ENCODE data around the gene TULP4.
"Not testable (repeated sequence)": the region's sequence is repeated elsewhere in the genome, so short reads cannot be mapped to it uniquely, and the experiment has no call there.

The TULP4 gene

DNA sequence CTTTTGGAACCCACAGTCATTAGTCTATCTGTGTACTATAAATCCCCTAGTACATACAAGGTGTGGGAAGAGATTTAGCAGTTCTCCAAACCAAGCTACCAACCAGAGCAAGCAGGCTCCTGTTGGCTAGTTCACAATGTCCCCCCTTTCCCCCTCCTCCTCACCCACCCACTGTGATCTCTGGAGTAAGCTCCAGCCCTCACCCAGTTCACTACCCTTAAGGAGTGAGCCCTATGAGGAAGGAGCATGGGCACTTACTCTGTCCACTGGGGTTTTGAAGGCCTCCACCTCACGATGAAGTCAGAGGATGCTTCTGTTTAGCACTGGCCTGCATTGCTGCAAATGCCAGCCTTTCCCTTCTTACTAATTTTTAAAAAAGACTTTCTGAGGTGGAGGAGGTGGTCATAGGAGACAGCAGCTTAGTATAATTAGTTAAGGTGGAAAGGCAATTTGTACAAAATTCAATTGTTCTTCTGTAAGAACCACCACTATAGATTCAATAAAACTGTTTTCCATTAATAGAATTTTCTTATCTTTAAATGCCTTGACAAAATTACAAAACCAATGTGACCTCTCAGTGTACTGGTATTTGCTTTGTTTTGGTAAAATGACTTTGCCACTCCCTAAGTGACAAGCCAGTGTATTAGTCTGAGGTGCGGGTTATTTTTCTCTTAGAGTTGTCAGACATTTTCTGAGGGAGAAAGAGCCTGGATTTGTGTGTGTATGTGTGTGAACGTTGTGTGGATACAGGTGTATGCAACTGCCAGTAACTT, 86.2 kb downstream of the TULP4 start:
- DNase-seq, result no peak

DNA sequence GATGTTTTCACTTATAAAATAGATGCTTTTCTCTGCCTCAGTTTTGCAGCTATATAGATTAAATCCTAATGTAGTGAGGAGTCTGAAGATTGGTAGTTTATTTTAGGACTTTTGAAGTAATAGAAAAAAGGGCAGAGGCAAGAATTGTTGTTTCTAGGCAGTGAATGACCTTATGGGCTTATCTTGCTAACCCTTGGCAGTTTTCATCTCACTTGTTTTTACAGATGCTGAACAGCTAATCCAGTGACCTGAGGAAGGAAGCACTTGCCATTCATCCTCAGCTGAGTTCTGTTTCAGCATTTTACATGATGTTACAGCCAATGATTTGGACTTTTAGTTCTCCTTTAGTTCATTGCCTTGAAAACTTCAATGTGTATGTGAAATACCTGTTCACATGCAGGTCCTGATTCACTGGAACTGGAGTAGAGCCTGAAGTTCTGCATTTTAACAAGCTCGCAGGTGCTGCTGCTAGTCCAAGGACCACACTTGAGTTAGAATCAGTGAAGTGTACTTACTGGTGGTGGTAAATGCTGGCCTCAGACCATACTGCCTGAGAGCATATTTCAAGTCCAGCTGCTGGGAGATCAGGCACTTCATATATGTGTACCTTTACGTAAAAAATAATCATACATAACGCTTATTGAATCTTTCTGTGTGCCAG, 86.9 kb downstream of the TULP4 start:
- DNase-seq, result no peak

DNA sequence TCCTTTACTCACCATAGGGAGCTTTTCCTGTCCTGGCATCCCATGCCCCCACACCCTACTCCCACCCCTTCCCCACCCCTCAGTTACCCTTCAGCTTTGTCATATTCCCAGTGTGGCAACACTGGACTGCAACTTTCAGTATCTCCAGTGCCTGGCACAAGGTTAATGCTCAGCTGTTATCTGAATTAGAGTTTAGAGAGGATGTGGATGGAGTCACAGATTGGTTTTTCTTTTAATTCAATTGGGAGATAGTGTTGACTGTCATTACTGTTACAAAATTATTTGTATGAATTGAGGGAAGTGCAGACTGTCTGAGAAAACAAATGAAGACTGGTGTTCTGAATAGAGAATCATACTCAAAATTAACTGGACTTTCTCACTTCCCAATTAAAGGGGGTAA, 89.9 kb downstream of the TULP4 start:
- no peak for DNase-seq

DNA sequence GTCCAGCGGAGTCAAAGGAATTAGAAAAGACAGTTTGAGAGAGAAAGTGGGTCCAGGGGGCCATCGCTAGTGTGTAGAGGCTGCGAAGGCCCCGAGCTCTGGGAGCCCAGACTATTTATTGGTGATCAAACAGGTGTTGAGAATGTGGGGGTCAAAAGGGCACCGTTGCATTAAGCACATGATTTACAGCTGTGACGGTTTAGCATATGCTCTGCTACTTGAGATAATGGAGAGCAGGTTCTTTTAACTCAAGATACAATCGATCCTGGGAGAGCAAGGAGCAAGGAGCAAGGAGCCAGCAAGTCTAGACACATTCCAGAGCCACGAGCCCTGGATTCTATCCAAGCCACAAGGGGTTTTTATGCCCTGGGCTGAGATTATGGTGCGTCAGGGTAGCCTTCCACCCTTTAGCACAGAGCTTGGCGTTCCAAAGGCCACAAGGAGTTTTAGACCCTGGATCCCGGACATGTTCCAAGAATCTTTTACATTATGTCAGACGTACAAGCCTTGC, 93.1 kb downstream of the TULP4 start:
- DNase-seq, result not testable (repeated sequence)

DNA sequence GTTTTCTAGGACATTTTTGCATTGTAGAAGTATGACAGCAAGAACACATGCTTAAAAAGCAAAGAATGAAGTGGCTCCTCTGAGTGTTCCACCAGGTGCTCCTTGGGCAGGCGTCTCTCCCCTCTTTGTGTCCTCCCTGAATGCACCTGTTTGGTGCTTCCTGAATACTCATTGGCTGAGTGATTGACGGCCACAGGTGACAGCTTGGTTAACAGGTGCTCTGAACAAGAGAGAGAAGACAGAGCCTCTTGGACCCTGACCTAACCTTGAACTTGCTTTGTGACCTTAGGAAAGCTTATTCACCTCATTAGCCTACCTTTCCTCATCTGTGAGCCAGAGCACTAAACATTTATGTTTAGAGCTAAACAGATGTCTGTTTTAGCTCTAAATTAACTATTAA, 93.7 kb downstream of the TULP4 start:
- DNase-seq, result no peak

DNA sequence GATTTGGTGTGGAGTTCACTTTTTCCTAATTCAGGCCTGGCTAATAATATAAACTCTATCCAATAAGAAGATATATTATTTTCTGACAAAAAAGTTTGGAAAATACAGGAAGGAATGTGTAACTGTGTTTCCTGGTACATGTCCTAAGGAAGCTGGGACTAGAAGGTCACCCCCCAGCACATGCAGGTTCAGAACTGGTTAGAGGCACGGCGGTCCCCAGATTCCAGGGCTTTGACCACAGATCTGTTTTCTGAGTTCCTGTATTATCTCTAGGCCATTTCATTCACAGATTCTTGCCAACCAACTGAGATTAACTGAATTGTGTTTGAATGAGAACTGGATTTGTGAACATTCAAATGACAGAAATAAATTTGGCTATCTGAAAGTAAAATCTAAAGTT, 94.5 kb downstream of the TULP4 start:
- no peak for DNase-seq

DNA sequence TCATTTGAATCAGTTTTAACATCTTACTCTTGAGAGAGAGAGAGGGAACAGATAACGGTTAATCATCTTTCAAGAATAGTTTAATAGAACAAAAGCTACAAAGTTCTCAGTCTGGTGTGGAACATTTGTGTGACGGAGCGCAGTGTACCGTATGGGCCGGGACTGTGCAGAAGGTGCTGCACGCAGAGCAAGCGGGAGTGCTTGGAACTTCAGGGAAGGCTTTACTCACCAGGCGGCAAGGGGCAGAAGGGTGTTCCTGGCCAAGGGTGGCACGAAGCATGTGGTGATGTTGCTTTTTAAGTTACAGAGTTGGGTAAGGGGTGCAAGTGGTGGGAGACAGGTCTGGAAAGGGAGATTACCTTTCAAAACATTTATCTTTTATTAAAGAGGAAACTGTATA, 95.7 kb downstream of the TULP4 start:
- no peak for DNase-seq

DNA sequence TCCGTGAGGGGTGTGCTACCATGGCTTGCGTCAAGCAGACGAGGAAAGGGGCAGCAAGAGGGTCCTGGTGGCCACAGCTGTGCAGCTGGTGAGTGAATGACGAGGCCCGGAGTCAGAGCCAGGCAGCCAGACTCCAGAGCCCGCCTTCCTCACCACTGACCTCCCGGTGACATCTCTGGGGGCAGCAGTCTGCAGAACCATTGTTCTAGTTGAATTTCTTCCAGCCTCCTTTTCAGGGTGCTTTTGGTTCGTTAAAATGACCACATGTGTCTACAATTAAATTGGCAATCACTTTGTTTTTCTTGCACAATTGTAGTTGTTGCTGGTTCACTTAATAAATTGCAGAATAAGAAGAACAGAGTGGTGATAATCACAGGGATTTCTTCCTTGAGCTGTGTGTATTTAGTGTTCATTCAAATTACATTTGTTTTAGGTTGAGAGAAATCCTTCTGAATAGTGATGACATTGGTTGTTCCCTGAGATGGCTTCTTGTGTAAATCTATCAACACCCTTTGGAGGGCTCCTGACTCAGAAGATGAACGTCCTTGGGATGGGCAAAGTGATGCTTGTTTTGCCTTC, 96.4 kb downstream of the TULP4 start:
- DNase-seq, result no peak

DNA sequence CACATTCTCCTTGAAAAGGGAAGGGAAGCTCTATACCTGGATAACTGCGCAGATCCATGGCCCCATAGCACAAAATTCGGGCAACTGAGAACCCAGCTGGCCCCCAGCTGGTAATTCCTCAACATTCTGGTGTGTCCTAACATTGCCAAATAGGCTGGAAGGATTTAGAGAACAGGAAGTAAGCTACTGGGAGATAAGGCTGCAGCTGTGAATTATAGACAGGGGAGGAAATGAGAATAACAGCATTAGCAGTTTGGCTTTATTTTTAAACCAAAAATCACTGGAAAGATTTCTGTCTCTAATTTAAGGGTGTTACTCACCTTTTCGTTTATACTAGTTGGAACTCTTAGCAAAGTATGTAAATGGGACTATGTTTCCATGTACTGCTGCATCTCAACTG, 97.2 kb downstream of the TULP4 start:
- DNase-seq, result no peak

DNA sequence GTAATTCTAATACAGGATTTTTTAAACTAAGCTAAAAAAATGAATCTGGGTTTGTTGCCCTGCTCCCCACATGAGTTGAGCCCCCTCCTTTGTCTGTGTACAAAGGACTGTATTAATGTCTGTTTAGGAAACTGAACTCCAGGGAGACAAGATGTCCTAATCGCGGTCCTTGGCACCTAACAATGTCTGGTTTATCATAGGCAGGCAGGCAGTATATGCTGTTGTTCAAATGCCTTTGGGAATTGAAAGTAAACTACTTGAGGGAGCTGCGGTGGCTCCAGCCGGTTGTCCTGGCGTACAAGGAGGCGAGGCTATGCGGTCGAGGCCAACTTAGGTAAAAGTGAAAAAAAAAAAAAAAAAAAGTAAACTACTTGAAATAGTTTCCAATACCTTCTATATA, 98.5 kb downstream of the TULP4 start:
- DNase-seq, result no peak

DNA sequence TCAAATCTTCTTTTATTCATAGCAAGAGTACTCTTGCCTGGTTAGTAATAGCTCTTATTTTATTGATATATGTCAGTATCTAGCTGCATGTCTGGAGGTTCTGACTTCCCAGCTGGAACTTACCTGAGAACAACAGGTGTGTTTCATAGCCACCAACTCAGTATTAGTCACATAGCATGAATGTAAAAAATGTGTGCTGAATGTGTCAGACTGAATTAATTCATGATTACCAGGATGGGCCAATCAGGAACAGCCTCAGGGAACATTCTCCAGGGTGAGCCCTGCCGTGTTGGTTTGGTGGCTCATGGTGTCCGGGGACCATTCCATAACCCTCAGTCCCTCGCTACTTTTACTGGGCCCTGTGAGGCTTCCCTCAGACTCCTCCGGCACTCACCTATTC, 99.7 kb downstream of the TULP4 start:
- DNase-seq, result no peak

DNA sequence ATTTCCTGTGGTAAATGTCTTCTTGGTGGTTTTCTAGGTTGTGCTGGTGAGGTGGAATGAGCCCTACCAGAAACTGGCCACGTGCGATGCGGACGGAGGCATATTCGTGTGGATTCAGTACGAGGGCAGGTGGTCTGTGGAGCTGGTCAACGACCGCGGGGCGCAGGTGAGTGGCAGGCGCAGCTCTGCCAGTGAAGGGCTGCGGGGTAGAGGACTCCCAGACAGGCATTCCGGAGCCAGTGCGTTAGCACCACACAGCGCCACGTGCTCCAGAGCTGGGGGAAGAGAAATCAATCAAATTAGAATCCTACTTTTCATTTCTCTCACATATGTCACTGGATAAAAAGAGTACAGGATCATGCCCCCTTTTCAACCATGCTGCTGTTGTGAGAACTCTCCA, 100.8 kb downstream of the TULP4 start:
- DNase-seq, result no peak

DNA sequence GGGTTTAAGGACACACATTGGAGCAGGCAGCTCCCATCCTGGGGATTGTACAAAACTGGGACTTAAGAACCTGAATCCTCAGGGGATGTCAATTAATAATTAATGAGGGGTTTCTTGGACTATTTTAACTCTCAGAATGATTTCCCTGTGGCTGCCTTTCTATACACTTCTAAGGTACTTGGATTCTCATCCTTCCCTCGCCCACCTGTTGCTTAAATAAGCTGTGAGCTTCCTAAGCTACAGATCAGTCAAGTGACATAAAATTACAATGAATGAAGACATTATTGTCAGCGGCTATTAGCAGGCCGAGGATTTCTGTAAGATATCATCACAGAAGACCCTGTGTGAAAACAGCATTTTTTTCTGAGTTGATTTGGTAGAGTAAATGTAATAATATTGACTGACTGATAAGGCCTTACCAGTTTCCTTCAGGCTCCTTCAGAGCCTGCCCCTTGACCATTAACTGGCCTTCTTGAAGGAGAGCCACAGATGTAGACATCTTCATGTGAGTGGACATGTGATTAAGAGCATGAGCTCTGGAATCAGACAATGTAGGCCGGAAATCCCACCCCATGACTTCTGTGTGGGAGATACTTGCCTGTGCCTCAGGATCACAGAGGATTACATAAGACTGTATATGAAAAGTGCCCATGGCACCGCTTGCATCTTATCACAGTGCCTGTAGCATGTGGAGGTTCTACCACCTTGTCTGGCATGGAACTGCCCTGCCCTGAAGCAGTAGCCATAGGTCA, 101.7 kb downstream of the TULP4 start:
- DNase-seq, result no peak

DNA sequence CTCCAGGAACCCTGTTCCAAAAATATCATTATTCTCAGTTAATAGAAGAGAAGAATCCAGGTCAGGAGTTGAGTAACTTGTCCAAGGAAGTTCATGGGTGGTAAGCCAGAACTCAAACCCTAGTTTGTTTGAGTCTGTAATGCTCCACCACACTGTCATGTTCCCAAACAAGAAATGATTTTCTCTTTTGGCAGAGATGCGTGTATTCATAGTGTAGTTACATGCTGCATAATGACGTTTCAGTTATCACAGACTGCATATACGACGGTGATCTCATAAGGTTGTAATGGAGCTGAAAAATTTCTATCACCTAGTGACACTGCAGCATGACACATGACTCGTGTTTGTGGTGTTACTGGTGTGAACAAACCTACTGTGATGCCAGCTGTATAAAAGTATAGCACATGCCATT, 102.6 kb downstream of the TULP4 start:
- DNase-seq, result no peak

DNA sequence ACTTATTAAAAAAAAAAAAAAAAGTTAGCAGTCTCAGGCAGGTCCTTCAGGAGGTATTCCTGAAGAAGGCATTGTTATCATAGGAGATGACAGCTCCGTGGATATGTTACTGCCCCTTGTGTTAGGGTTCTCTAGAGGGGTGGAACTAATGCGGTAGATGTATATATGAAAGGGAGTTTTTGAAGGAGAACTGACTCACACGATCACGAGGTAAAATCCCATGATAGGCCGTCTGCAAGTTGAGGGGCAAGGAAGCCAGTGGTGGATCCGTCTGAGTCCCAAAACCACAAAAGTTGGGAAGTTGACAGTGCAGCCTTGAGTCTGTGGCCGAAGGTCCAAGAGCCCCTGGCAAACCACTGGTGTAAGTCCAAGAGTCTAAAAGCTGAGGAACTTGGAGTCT, 103.4 kb downstream of the TULP4 start:
- no peak for DNase-seq

DNA sequence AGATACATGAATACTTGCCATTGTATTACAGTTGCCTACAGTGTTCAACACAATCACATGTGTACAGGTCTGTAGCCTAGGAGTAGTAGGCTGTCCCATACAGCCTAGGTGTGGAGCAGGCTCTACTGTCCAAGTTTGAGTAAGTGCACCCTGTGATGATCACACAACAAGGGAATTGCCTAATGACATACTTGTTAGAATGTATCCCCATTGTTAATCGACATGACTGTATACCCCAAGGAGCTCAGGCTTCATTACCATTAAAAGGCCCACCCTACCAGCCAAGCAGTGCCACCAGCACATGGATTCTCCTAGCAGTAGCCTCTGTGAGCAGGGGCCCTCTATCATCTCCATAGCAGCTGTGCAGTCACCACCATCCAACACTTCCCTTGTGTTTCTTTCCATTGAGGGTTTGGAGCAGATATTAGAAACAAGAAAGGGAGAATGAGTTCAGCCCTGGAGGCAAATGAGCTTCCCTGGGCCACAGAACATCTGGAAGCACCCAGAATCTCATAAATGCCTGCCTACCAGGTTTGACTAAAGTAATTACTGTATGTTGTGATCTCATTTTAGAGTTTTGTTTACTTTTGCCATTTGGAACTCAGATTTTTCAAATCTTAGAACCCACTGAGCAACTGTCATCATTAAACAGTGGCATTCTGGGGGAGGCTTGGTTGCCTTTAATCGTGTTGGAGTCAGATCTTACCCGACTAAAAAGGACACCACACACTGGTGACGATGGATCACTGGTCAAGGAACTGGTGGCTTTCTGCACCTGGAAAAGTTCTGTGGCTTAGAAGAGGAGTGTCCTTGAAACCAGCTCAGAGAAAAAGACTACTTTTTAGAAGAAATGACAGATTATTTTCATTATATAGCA, 104.9 kb downstream of the TULP4 start:
- no peak for DNase-seq

DNA sequence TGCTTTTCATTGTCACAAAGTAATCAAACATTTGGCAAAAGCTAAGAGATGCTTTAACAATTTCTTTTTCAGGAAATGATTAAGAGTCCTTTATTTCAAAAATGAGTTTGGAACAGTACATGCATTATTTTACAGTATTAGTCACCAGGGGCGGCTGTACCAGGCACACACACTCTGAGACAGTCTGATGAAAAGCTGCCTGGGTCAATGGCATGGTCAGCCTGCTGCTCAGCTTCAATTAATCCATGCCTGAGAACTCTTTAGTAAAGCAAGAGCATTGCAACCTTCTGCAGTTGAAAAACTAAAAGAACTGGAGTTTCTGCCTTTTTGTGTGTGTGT, 105.5 kb downstream of the TULP4 start:
- DNase-seq, result no peak

DNA sequence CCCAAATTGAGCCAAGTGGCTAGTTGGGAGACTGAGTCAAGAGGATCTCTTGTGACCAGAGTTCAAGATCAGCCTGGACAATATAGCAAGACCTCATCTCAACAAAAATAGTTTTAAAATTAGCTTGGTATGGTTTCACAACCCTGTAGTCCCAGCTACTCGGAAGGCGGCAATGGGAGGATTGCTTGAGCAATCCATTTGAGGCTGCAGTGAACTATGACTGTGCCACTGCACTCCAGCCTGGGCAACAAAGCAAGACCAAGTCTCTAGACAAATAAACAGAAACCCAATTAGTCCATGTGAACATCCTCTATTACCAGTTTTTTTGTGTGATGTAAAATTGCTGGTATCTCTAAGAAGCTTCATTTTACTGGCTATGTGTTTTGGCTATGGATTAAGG, 106.2 kb downstream of the TULP4 start:
- DNase-seq, result no peak

DNA sequence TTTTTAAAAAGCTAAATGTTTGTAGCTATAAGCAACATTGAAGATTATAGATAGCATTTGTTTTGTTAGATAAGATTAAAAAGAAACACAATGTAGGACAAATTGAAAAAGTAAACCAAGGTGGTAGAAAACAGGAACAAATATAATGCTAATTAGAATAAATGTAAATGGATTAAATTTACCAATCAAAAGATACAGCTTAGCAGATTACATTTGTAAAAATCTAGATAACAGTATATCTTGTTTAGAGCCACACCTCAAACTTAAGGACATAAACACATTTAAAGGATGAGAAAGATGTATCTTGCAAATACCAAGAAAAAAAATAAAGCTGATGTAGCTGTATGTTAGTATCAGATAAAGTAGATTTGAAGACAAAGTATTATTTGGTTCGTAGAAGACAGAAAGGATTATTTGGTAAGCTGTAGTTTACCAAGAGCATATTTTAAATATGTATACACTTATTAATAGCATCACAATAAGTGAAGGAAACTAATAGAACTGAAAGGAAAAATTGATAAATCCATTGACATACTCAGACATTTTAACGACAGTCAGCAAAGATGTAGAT, 107.2 kb downstream of the TULP4 start:
- DNase-seq, result no peak

DNA sequence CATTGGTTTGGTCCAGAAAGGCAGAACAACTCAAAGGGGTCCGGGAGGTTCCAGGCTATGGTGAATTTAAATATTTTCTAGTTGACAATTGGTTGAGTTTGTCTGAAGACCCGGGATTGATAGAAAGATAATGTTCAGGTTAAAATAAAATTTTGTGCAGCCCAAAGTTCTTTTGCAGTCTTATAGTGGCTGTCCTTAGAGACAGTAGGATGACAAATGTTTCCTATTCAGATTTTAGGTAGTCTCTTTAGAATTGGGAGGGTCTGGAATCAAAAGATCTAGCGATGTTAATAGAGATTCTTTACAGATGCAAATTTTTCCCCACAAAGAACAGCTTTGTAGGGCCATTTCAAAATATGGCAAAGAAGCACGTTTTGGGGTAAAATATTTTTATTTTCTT, 109.1 kb downstream of the TULP4 start:
- DNase-seq, result no peak

DNA sequence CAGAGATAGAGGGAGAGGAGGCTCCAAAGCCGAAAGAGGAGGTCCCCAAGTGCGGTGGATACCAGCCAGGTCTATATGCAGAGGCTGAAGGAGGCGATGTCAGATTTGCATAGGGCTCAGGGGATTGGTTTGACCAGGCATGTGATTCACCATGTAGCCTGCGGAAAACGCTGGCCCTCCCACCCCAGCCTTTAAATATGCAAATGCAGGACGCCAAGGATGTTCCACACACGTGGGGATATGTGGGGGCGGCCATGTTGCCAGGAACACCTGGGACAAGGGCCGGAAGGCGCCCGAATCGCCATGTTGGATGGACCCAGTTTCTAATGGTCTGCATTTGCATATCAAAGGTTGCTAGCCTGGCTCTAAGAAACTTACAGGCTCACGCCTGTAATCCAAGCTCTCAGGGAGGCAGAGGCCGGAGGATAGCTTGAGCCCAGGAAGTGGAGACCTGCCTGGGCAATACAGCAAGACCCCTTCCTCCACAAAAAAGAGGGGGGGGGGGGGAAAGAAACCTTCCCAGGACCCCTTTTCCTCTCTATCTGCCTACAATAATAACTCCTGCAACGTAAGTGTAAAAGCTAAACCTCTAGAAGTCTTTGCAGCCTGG, 110.5 kb downstream of the TULP4 start:
- no peak for DNase-seq

DNA sequence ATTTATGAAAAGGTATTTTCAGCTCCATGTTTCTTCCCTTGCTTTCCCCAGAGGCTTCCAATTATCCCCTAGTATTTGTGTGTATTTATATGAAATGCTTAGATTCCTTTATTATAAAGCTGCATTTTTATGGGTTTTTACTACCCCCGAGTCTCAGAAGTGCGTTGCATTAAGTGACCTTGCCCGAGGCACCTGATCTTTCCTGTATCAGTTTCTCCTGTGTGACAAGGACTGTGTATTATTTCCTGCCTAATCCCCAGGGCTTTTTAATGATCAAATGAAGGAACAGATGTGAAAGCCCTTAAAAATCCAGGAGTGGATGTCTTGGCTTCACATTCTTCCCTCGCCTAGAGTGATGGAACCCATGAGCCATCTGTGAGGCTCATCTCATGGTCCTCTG, 118.8 kb downstream of the TULP4 start:
- DNase-seq, result no peak
